HuH-7 (cell line): ENCODE measurements around the gene AOC2.
A peak's percentile ranks its signal among the peaks of the same experiment; 100 is the strongest.
"Not testable (repeated sequence)": the region's sequence is repeated elsewhere in the genome, so short reads cannot be mapped to it uniquely, and the experiment has no call there.

Experiments used
- DNase-seq: peaks from one replicate; pipeline ENCODE4 v3.0.0; 2011; ENCODE audit warnings: low spot score

AOC2 gene

GRCh38 chr17:42853968-42854790 is 9.8 kb downstream of the AOC2 start:
- DNase-seq: no peak

GRCh38 chr17:42855048-42855596 is 10.7 kb downstream of the AOC2 start:
- DNase-seq: no peak

GRCh38 chr17:42856093-42856492 is 11.7 kb downstream of the AOC2 start:
- DNase-seq: not testable (repeated sequence)

GRCh38 chr17:42856516-42856915 is 12.1 kb downstream of the AOC2 start:
- not testable (repeated sequence) for DNase-seq

DNA sequence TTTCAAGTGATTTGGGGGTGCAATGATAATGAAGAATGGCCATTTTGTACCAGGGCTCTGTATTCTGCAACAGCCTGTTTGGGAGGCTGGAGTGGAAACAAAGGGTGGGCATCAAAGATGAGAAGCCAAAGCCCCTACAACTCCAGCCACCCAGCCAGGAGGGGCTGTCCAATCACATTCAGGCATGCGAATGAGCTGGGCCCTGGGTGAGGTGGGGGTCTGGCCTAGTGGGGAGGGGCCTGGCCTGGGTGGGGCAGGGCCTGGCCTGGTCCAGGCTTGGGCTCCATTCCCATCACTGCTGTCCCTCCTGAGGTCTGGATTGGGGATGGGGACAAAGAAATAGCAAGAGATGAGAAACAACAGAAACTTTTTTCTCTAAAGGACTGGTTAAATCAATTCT is 13.0 kb downstream of the AOC2 start:
- DNase-seq: no peak

DNA sequence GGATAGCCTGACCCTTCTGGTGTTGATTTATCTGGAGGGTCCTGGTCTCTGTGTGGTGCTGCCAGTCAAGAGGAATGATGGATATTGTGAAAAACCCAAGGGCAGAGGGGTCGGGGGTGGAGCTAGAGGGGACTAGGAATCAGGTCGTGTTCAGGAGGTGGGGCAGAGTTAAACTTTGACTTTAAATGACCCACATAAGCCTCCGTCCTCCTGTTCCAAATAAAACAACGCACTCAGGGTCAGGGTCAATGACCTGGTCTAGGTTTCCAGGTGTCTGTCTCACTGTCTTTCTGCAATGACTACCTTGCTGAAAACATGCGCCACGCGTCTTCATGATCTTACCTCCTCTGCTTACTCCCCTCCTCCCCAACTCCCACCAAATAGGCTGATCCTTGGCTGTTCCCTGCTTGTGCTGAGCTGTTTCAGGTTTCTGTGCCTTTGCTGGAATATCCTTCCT is 21.3 kb downstream of the AOC2 start:
- peak; percentile 60 for DNase-seq

DNA sequence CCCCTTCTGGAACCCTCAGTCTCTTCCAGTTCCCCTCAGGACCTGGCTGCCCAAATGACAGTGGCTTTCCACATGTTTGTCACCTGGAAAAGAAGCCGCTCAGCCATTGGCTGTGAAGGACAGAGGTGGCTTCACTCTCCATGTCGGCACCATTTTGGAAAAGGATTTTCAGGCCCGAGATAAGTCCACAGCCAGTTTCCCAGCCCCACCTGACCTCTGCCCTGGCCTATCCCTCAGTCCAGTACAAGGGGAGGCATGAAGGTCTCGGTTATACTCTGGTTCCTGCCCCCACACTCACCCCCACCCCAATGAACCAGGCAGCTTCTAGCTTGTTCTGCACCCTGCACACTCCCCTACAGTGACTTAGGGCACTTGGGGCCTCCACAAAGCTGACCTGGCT is 21.8 kb downstream of the AOC2 start:
- no peak for DNase-seq

- no peak for DNase-seq
These were observed 22.5 kb downstream of the AOC2 start for GRCh38 chr17:42866631-42867575.

DNA sequence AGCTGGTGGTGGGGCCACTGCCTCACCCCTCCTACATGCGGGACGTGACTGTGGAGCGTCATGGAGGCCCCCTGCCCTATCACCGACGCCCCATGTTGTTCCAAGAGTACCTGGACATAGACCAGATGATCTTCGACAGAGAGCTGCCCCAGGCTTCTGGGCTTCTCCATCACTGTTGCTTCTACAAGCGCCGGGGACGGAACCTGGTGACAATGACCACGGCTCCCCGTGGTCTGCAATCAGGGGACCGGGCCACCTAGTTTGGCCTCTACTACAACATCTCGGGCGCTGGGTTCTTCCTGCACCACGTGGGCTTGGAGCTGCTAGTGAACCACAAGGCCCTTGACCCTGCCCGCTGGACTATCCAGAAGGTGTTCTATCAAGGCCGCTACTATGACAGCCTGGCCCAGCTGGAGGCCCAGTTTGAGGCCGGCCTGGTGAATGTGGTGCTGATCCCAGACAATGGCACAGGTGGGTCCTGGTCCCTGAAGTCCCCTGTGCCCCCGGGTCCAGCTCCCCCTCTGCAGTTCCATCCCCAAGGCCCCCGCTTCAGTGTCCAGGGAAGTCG is 23.4 kb downstream of the AOC2 start:
- DNase-seq: not testable (repeated sequence)

GRCh38 chr17:42868338-42868737 is 24.0 kb downstream of the AOC2 start:
- no peak for DNase-seq

DNA sequence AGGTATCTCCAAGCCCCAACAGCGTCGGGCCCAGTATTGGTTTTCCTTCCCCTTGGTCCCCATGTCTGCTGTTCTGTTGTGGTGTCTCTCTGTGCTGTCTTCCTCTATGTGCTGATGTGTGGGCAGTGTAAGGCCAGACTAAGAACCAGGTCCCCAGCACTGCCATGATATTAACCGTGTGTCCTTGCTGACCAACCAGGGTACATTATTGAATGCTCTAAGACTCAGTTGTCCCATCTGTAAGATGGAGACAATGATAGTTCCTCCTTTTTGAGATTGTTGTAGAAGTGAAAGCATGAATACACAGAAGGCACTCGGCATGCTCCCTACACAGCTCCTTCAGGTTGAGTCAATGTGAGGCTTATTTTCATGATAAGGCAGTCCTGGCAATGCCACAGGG is 27.3 kb downstream of the AOC2 start:
- DNase-seq: no peak

DNA sequence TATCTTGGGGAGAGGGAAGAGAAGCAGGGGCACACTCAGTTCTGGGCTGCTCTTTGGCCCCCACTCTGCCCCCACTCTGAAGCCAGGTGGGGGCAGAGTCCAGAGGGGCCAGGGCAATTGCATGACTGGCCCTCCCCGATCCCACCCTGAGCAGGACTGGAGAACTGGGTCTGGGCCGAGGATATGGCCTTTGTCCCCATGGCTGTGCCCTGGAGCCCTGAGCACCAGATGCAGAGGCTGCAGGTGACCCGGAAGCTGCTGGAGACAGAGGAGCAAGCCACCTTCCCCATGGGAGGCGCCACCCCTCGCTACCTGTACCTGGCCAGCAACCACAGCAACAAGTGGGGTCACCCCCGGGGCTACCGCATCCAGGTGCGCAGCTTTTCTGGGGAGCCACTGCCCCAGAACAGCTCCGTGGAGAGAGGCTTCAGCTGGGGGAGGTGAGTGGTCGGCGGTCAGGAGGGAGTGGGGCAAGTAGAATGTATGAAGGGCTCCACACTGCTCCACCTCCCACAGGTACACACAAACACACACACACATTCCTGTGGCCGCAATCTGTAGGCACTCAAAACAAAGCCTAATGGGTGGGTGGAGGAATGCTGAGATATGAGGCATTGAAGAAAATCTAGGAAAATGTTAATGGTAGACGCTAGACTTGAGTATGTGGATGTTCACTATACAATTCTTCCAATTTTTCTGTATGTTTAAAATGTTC is 28.0 kb downstream of the AOC2 start:
- no peak for DNase-seq

GRCh38 chr17:42873315-42873714 is 28.9 kb downstream of the AOC2 start:
- no peak for DNase-seq

DNA sequence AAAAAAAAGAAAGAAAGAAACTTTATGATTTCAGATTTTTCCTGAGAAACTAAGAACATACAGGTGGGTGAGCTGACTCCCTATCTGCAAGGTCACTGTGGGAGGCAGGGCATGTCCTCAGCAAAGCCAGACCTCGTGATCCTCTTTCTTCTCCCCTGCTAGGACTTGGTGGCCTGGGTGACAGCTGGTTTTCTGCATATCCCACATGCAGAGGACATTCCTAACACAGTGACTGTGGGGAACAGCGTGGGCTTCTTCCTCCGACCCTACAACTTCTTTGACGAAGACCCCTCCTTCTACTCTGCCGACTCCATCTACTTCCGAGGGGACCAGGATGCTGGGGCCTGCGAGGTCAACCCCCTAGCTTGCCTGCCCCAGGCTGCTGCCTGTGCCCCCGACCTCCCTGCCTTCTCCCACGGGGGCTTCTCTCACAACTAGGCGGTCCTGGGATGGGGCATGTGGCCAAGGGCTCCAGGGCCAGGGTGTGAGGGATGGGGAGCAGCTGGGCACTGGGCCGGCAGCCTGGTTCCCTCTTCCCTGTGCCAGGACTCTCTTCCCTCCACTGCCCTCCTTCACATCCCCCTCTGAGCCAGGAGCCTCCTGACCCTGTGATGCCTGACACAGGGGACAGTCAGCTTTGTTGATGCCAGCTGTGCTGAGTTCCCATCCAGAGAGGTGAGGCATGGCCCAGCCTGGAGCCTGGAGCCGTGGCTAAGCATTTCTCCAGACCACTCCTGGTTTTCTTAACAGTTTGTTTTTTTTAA is 29.7 kb downstream of the AOC2 start:
- not testable (repeated sequence) for DNase-seq

DNA sequence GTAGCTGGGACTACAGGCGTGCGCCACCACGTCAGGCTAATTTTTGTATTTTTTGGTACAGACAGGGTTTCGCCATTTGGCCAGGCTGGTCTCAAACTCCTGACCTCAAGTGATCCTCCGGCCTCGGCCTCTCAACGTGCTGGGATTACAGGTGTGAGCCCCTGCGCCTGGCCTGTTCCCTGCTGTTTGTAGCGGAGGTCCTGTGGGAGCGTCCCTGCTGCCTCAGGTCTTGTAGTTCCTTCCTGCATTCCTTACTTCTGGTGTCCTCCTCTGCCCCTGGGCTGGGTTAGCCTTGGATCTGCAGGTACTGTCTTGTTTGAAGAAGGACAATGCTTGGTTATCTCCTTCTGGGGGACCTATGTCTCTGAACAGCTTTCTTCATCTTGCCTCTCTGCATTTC is 32.7 kb downstream of the AOC2 start:
- DNase-seq: no peak

GRCh38 chr17:42878123-42878880 is 33.9 kb downstream of the AOC2 start:
- DNase-seq: peak; percentile 66

DNA sequence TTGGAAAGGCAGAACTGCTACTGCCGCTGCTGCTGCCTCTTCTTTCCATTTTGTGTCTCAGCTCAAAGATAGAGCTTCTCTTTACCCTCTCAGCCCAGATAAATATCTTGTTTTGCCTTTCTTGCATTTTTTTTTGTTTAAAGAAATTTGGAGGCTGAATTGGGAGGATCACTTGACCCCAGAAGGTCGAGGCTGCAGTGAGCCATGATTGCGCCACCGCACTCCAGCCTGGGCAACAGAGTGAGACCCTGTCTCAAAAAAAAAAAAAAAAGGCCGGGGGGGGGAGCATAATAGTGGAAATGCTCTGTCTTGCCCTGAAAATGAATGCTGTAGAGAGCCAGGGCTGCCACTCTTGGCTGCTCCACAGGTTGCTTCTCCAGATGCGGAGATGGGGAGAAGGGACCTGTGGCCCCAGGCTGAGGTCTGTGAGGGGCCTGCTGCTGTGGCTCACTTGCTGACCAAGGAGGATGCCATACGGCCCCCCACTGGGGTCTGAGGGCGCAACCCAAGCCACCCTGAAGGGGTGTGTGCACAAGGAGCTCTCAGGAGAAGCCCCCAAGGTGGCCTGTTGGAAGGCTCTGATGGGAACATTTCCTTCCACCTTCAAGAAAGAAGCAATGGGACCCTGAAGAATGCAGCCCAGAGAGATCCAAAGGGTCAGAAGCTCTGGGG is 34.7 kb downstream of the AOC2 start:
- no peak for DNase-seq

GRCh38 chr17:42879596-42879985 is 35.2 kb downstream of the AOC2 start:
- DNase-seq: no peak

GRCh38 chr17:42880776-42881310 is 36.5 kb downstream of the AOC2 start:
- no peak for DNase-seq
